Activated CD8-positive, alpha-beta T cell treated with anti-CD3 and anti-CD28 coated beads for 36 hours (primary cell): ENCODE results near the gene ASB3. TPM values are rescaled to one million over a fixed set of nuclear protein-coding genes. Genes with fewer than 3 reads are reported as not detected.

Experiments
- ATAC-seq: fragments of 200-7000 bp; cut with Tn5 transposase; one replicate; pipeline ENCODE4 v1.10.0; 2021; ENCODE audit warnings: mild to moderate bottlenecking, moderate library complexity
- CTCF ChIA-PET: fragments of 350-600 bp; sonication (Branson Sonifier 250); formaldehyde crosslinking; loops from one replicate; lab custom pipeline; 2021; ENCODE audit warnings: antibody characterized with exemption; lab: Charles Lee
- POLR2A ChIA-PET: fragments of 350-600 bp; sonication (Branson Sonifier 250); formaldehyde crosslinking; loops from one replicate; lab custom pipeline; 2021; ENCODE audit warnings: antibody characterized with exemption; lab: Charles Lee
- DNase-seq: peaks from one replicate; pipeline ENCODE4 v3.0.0-alpha.2; 2020
- H3K27ac Mint-ChIP-seq: one replicate; pipeline ENCODE4 v1.8.0; 2021; ENCODE audit warnings: mild to moderate bottlenecking, mixed read lengths
- H3K27me3 Mint-ChIP-seq: one replicate; pipeline ENCODE4 v1.8.0; 2021; ENCODE audit warnings: mixed read lengths
- H3K36me3 Mint-ChIP-seq: one replicate; pipeline ENCODE4 v1.8.0; 2021; ENCODE audit warnings: low read depth, mixed read lengths
- H3K4me1 Mint-ChIP-seq: one replicate; pipeline ENCODE4 v1.8.0; 2021; ENCODE audit warnings: low read depth, mixed read lengths
- H3K4me3 Mint-ChIP-seq: one replicate; pipeline ENCODE4 v1.8.0; 2021; ENCODE audit warnings: mild to moderate bottlenecking, moderate library complexity, mixed read lengths
- H3K9me3 Mint-ChIP-seq: one replicate; pipeline ENCODE4 v1.8.0; 2021; ENCODE audit warnings: mixed read lengths
- CTCF ChIP-seq: fragments of 200-600 bp; IDR thresholded peaks from one replicate; pipeline ENCODE4 v1.8.0; 2022; ENCODE audit warnings: antibody characterized with exemption, mild to moderate bottlenecking
- intact Hi-C: fragments of 100-400 bp; cut with micrococcal nuclease; formaldehyde crosslinking; loops from one replicate; pipeline ENCODE4 v1.10.0; 2022
- total RNA-seq, 2 experiments: library from RNA; stranded (reverse); gene quantifications; one replicate each; pipeline ENCODE4 v1.2.3, GENCODE V29; 2021

The ASB3 gene
- total RNA-seq, 2 experiments from 2014 or later, result 22.9 to 25.3 TPM

GRCh38 chr2:53755121-53755520 lies 31.6 kb downstream of the ASB3 start:
- Mint-ChIP-seq H3K27ac (no peak overlapping the region), H3K4me1 (peaks cover 25% of the 10 kb centered on the region), H3K9me3 (no peaks in the 10 kb centered on the region), H3K27me3 (no peaks in the 10 kb centered on the region), H3K4me3 (no peak overlapping the region), H3K36me3 (peaks cover 13% of the 10 kb centered on the region)
- ATAC-seq (no peak), DNase-seq (no peak)
- no peak for TF ChIP-seq CTCF
- ChIA-PET POLR2A (interaction anchor here (1.2 to 3.2 kb wide), 2 partner anchors 12 to 21 kb away, joined by 3 to 15 read pairs; partner anchors contain the start of gene CHAC2), CTCF (interaction anchor here (1.1 kb wide), 1 partner anchor 10 kb away, joined by 3 read pairs; no protein-coding TSS in a partner anchor)
- intact Hi-C loops, result no loop called here

GRCh38 chr2:53753041-53753440 lies 33.7 kb downstream of the ASB3 start:
- ATAC-seq (no peak), DNase-seq (no peak)
- peaks cover 23% of the 10 kb centered on the region for H3K36me3 Mint-ChIP-seq
- TF ChIP-seq CTCF, result no peak
- CTCF ChIA-PET, result no interaction called here
- POLR2A ChIA-PET, result no interaction called here
- H3K4me3 Mint-ChIP-seq, result no peak overlapping the region
- H3K27ac Mint-ChIP-seq, result peak overlapping the region; percentile 39
- H3K4me1 Mint-ChIP-seq, result peaks cover 25% of the 10 kb centered on the region
- no peaks in the 10 kb centered on the region for H3K27me3 Mint-ChIP-seq
- H3K9me3 Mint-ChIP-seq, result no peaks in the 10 kb centered on the region
- intact Hi-C loops, result no loop called here

GRCh38 chr2:53752385-53752784 lies 34.4 kb downstream of the ASB3 start:
- no peaks in the 10 kb centered on the region for H3K9me3 Mint-ChIP-seq
- TF ChIP-seq CTCF, result no peak
- ATAC-seq (no peak), DNase-seq (no peak)
- no peak overlapping the region for H3K4me3 Mint-ChIP-seq
- peak overlapping the region; percentile 83 for H3K27ac Mint-ChIP-seq
- POLR2A ChIA-PET, result interaction anchor here (0.7 kb wide), 1 partner anchor 16 kb away, joined by 3 read pairs; the partner anchor contains the start of gene CHAC2
- H3K4me1 Mint-ChIP-seq, result peaks cover 25% of the 10 kb centered on the region
- peaks cover 22% of the 10 kb centered on the region for H3K36me3 Mint-ChIP-seq
- CTCF ChIA-PET, result no interaction called here
- intact Hi-C loops, result no loop called here
- H3K27me3 Mint-ChIP-seq, result no peaks in the 10 kb centered on the region

- intact Hi-C loops, result no loop called here
- ChIA-PET CTCF (no interaction called here), POLR2A (interaction anchor here (0.7 kb wide), 1 partner anchor 9 kb away, joined by 4 read pairs; no protein-coding TSS in a partner anchor)
- ATAC-seq, result peak; percentile 95
- peak overlapping the region; percentile 83 for H3K27ac Mint-ChIP-seq
- TF ChIP-seq CTCF, result no peak
- H3K27me3 Mint-ChIP-seq, result no peaks in the 10 kb centered on the region
- peak overlapping the region; percentile 15 for H3K4me3 Mint-ChIP-seq
- no peak for DNase-seq
- peaks cover 19% of the 10 kb centered on the region for H3K36me3 Mint-ChIP-seq
- peaks cover 25% of the 10 kb centered on the region for H3K4me1 Mint-ChIP-seq
- H3K9me3 Mint-ChIP-seq, result no peaks in the 10 kb centered on the region
Observed at GRCh38 chr2:53751728-53752127, 35.0 kb downstream of the ASB3 start.

- H3K4me3 Mint-ChIP-seq, result no peak overlapping the region
- H3K4me1 Mint-ChIP-seq, result peaks cover 25% of the 10 kb centered on the region
- peaks cover 15% of the 10 kb centered on the region for H3K36me3 Mint-ChIP-seq
- H3K27me3 Mint-ChIP-seq, result no peaks in the 10 kb centered on the region
- H3K27ac Mint-ChIP-seq, result peak overlapping the region; percentile 32
- ATAC-seq, result no peak
- CTCF ChIA-PET, result interaction anchor here (1.1 kb wide), 1 partner anchor 17 kb away, joined by 4 read pairs; the partner anchor contains the start of gene CHAC2
- POLR2A ChIA-PET, result interaction anchor here (0.7 to 1.2 kb wide), 3 partner anchors 17 to 37 kb away, joined by 3 to 6 read pairs (median 3); partner anchors contain the start of gene CHAC2
- TF ChIP-seq CTCF, result no peak
- DNase-seq, result no peak
- H3K9me3 Mint-ChIP-seq, result no peaks in the 10 kb centered on the region
- intact Hi-C loops, result no loop called here
Observed at GRCh38 chr2:53750041-53750768, 36.5 kb downstream of the ASB3 start.
